Measurements from ENCODE around the gene LIN54.
A peak's percentile ranks its signal among the peaks of the same experiment; 100 is the strongest.

Gene LIN54

GRCh38 chr4:82890528-82890900 lies 120.1 kb downstream of the LIN54 start:
- Histone ChIP-seq H3K18ac (ENCODE audit: low read length) (peak overlapping the region; percentile 91), H4K12ac (ENCODE audit: low read depth, low read length) (peak overlapping the region; percentile 87), H2BK5ac (ENCODE audit: low read depth, low read length, poor library complexity) (peak overlapping the region; percentile 91), H3K4me2 (ENCODE audit: low read length) (peak overlapping the region; percentile 53), H3K27me3 (ENCODE audit: insufficient read depth, low read length) (no peaks in the 10 kb centered on the region), H3K9me3 (ENCODE audit: insufficient read depth, low read depth, low read length) (no peaks in the 10 kb centered on the region), H2AFZ (ENCODE audit: insufficient read depth, low read length, poor library complexity) (peak overlapping the region; percentile 34), H3K79me1 (ENCODE audit: low read length) (peaks cover 8% of the 10 kb centered on the region), H4K91ac (ENCODE audit: low read depth, low read length) (peak overlapping the region; percentile 96), H2BK12ac (ENCODE audit: low read length) (no peak overlapping the region), H3K23ac (ENCODE audit: low read length) (no peak overlapping the region), H3K27ac (ENCODE audit: low read depth, low read length) (peak overlapping the region; percentile 85), H4K8ac (ENCODE audit: low read depth, low read length) (peak overlapping the region; percentile 90), H3K9ac (ENCODE audit: low read length) (peak overlapping the region; percentile 94), H3K4ac (ENCODE audit: low read depth, low read length) (peak overlapping the region; percentile 89), H2AK5ac (ENCODE audit: low read length) (peak overlapping the region; percentile 78), H3K79me2 (ENCODE audit: control insufficient read depth, insufficient read depth, low read length, poor library complexity) (peaks cover 15% of the 10 kb centered on the region), H3K4me3 (ENCODE audit: low read depth, low read length) (peak overlapping the region; percentile 92), H2BK120ac (ENCODE audit: insufficient read depth, low read length, poor library complexity) (peak overlapping the region; percentile 61), H3K14ac (ENCODE audit: low read length) (peak overlapping the region; percentile 72), H3K4me1 (ENCODE audit: control insufficient read depth in 1 of 2, insufficient read depth in 2 of 2, low read length in 2 of 2) (peaks cover 2% of the 10 kb centered on the region in 2 experiments), H3K36me3 (ENCODE audit: control insufficient read depth in 1 of 2, insufficient read depth in 2 of 2, low read length in 2 of 2) (peaks cover 9 to 15% of the 10 kb centered on the region in 2 experiments)
- no peak for DNase-seq
- no CpG with 5 or more reads among the region's 16 CpGs for WGBS (ENCODE audit: extremely low coverage, insufficient coverage, insufficient read length)

- H3K23ac ChIP-seq (ENCODE audit: low read length): no peak overlapping the region
- H3K27me3 ChIP-seq (ENCODE audit: insufficient read depth, low read length): no peaks in the 10 kb centered on the region
- H2BK120ac ChIP-seq (ENCODE audit: insufficient read depth, low read length, poor library complexity): no peak overlapping the region
- H3K4ac ChIP-seq (ENCODE audit: low read depth, low read length): peak overlapping the region; percentile 93
- H3K4me2 ChIP-seq (ENCODE audit: low read length): peak overlapping the region; percentile 78
- H3K27ac ChIP-seq (ENCODE audit: low read depth, low read length): no peak overlapping the region
- peaks cover 6 to 10% of the 10 kb centered on the region in 2 experiments for H3K36me3 ChIP-seq (ENCODE audit: control insufficient read depth in 1 of 2, insufficient read depth in 2 of 2, low read length in 2 of 2)
- H3K4me3 ChIP-seq (ENCODE audit: low read depth, low read length): peak overlapping the region; percentile 60
- H2AFZ ChIP-seq (ENCODE audit: insufficient read depth, low read length, poor library complexity): no peak overlapping the region
- no peak overlapping the region for H2BK5ac ChIP-seq (ENCODE audit: low read depth, low read length, poor library complexity)
- no peak overlapping the region for H4K8ac ChIP-seq (ENCODE audit: low read depth, low read length)
- H2AK5ac ChIP-seq (ENCODE audit: low read length): no peak overlapping the region
- H3K18ac ChIP-seq (ENCODE audit: low read length): no peak overlapping the region
- no peak for DNase-seq
- no peak overlapping the region for H4K12ac ChIP-seq (ENCODE audit: low read depth, low read length)
- no peaks in the 10 kb centered on the region for H3K9me3 ChIP-seq (ENCODE audit: insufficient read depth, low read depth, low read length)
- no peak overlapping the region for H2BK12ac ChIP-seq (ENCODE audit: low read length)
- H3K14ac ChIP-seq (ENCODE audit: low read length): no peak overlapping the region
- H3K79me1 ChIP-seq (ENCODE audit: low read length): peaks cover 8% of the 10 kb centered on the region
- H3K79me2 ChIP-seq (ENCODE audit: control insufficient read depth, insufficient read depth, low read length, poor library complexity): peaks cover 15% of the 10 kb centered on the region
- peaks cover 2% of the 10 kb centered on the region in 2 experiments for H3K4me1 ChIP-seq (ENCODE audit: control insufficient read depth in 1 of 2, insufficient read depth in 2 of 2, low read length in 2 of 2)
- WGBS (ENCODE audit: extremely low coverage, insufficient coverage, insufficient read length): no CpG with 5 or more reads among the region's 6 CpGs
- no peak overlapping the region for H4K91ac ChIP-seq (ENCODE audit: low read depth, low read length)
- H3K9ac ChIP-seq (ENCODE audit: low read length): peak overlapping the region; percentile 27
Measured at GRCh38 chr4:82889287-82889686, 121.3 kb downstream of the LIN54 start.

- H3K9ac ChIP-seq (ENCODE audit: low read length): no peak overlapping the region
- no peaks in the 10 kb centered on the region for H3K27me3 ChIP-seq (ENCODE audit: insufficient read depth, low read length)
- no peak overlapping the region for H2BK120ac ChIP-seq (ENCODE audit: insufficient read depth, low read length, poor library complexity)
- no peak overlapping the region for H3K18ac ChIP-seq (ENCODE audit: low read length)
- no peak overlapping the region for H4K91ac ChIP-seq (ENCODE audit: low read depth, low read length)
- H3K9me3 ChIP-seq (ENCODE audit: insufficient read depth, low read depth, low read length): no peaks in the 10 kb centered on the region
- no peak overlapping the region for H3K4me3 ChIP-seq (ENCODE audit: low read depth, low read length)
- H2BK5ac ChIP-seq (ENCODE audit: low read depth, low read length, poor library complexity): no peak overlapping the region
- peaks cover 21% of the 10 kb centered on the region for H3K79me2 ChIP-seq (ENCODE audit: control insufficient read depth, insufficient read depth, low read length, poor library complexity)
- H2AK5ac ChIP-seq (ENCODE audit: low read length): no peak overlapping the region
- H2BK12ac ChIP-seq (ENCODE audit: low read length): no peak overlapping the region
- H3K14ac ChIP-seq (ENCODE audit: low read length): no peak overlapping the region
- peaks cover 6% of the 10 kb centered on the region for H3K79me1 ChIP-seq (ENCODE audit: low read length)
- H3K4me1 ChIP-seq (ENCODE audit: control insufficient read depth in 1 of 2, insufficient read depth in 2 of 2, low read length in 2 of 2): peaks cover 2% of the 10 kb centered on the region in 2 experiments
- no peak overlapping the region for H4K8ac ChIP-seq (ENCODE audit: low read depth, low read length)
- no peak overlapping the region for H3K4ac ChIP-seq (ENCODE audit: low read depth, low read length)
- H3K23ac ChIP-seq (ENCODE audit: low read length): no peak overlapping the region
- no peak for DNase-seq
- no peak overlapping the region for H3K27ac ChIP-seq (ENCODE audit: low read depth, low read length)
- whole genome bisulfite sequencing (ENCODE audit: extremely low coverage, insufficient coverage, insufficient read length): 100% methylated on average over 1 of the region's 5 CpGs
- H3K36me3 ChIP-seq (ENCODE audit: control insufficient read depth in 1 of 2, insufficient read depth in 2 of 2, low read length in 2 of 2): peaks cover 6 to 14% of the 10 kb centered on the region in 2 experiments
- no peak overlapping the region for H4K12ac ChIP-seq (ENCODE audit: low read depth, low read length)
- H3K4me2 ChIP-seq (ENCODE audit: low read length): no peak overlapping the region
- H2AFZ ChIP-seq (ENCODE audit: insufficient read depth, low read length, poor library complexity): no peak overlapping the region
Measured at GRCh38 chr4:82886147-82886942, 124.3 kb downstream of the LIN54 start.

GRCh38 chr4:82885410-82885809 lies 125.2 kb downstream of the LIN54 start:
- no peak overlapping the region for H3K27ac ChIP-seq (ENCODE audit: low read depth, low read length)
- H3K36me3 ChIP-seq (ENCODE audit: control insufficient read depth in 1 of 2, insufficient read depth in 2 of 2, low read length in 2 of 2): peaks cover 6 to 18% of the 10 kb centered on the region in 2 experiments
- no peak overlapping the region for H3K23ac ChIP-seq (ENCODE audit: low read length)
- H2AK5ac ChIP-seq (ENCODE audit: low read length): no peak overlapping the region
- no peak overlapping the region for H3K4ac ChIP-seq (ENCODE audit: low read depth, low read length)
- H3K4me1 ChIP-seq (ENCODE audit: control insufficient read depth in 1 of 2, insufficient read depth in 2 of 2, low read length in 2 of 2): peaks cover 2% of the 10 kb centered on the region in 2 experiments
- no peak overlapping the region for H2BK120ac ChIP-seq (ENCODE audit: insufficient read depth, low read length, poor library complexity)
- DNase-seq: no peak
- H3K27me3 ChIP-seq (ENCODE audit: insufficient read depth, low read length): no peaks in the 10 kb centered on the region
- H3K18ac ChIP-seq (ENCODE audit: low read length): no peak overlapping the region
- no peak overlapping the region for H4K91ac ChIP-seq (ENCODE audit: low read depth, low read length)
- H3K4me2 ChIP-seq (ENCODE audit: low read length): no peak overlapping the region
- no peaks in the 10 kb centered on the region for H3K79me1 ChIP-seq (ENCODE audit: low read length)
- no peaks in the 10 kb centered on the region for H3K9me3 ChIP-seq (ENCODE audit: insufficient read depth, low read depth, low read length)
- H4K12ac ChIP-seq (ENCODE audit: low read depth, low read length): no peak overlapping the region
- peaks cover 14% of the 10 kb centered on the region for H3K79me2 ChIP-seq (ENCODE audit: control insufficient read depth, insufficient read depth, low read length, poor library complexity)
- no peak overlapping the region for H4K8ac ChIP-seq (ENCODE audit: low read depth, low read length)
- no peak overlapping the region for H2BK5ac ChIP-seq (ENCODE audit: low read depth, low read length, poor library complexity)
- H3K9ac ChIP-seq (ENCODE audit: low read length): no peak overlapping the region
- H3K14ac ChIP-seq (ENCODE audit: low read length): no peak overlapping the region
- H3K4me3 ChIP-seq (ENCODE audit: low read depth, low read length): no peak overlapping the region
- no peak overlapping the region for H2AFZ ChIP-seq (ENCODE audit: insufficient read depth, low read length, poor library complexity)
- no peak overlapping the region for H2BK12ac ChIP-seq (ENCODE audit: low read length)

Data from trophoblast cell (in vitro differentiated cells and primary cell).